NCI-H2196 (cell line): Measurements from ENCODE around the gene CD244.

Source experiments
- DNase-seq: peaks from one replicate; lab custom pipeline; 2025; ENCODE audit not compliant: unreplicated experiment; lab: John Stamatoyannopoulos, UW

The CD244 gene

DNA sequence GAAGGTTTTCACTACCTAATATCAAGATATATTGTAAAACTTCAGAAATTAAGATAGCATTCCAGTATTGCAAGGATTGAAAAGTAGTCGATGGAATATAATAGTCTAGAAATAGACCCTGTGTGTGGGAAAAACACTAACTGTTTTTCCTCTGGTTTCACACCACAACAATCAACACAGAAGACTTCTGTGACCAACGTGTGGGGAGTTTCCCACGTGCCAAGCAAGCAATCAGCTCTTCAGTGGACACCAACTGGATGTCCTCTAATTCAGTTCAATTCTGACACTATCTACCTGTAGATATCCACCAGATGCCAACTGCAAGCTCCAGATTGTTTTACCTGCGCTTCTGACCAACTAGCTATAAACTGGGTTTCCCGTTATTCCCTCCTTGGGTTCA is 12.1 kb downstream of the CD244 start:
- DNase-seq: no peak

GRCh38 chr1:160846281-160846680 is 16.4 kb downstream of the CD244 start:
- DNase-seq: no peak

GRCh38 chr1:160844447-160845232 is 18.0 kb downstream of the CD244 start:
- DNase-seq: no peak

GRCh38 chr1:160841079-160841478 is 21.6 kb downstream of the CD244 start:
- no peak for DNase-seq

GRCh38 chr1:160839746-160840145 is 22.9 kb downstream of the CD244 start:
- no peak for DNase-seq

DNA sequence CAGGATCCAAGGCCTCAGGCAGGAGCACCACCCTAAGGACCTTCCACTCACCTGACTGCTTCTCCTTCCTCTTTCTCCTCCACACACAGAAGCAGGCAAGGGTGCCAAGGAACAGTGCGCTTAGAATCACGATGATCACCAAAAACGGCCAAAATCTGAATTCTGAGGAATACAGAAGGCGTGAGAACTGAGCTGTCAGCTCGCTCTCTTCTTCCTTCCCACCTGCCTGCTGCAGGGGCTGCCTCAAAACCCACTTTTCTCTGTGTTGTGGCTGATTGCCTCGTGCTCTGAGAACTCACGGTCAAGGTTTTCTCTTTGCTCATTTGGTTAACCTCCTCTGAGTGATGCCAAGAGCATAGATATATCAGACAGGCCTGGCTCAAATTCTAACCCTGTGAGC is 23.8 kb downstream of the CD244 start:
- no peak for DNase-seq

- no peak for DNase-seq
Measured at GRCh38 chr1:160837558-160838205, 25.0 kb downstream of the CD244 start.

GRCh38 chr1:160836981-160837557 is 25.6 kb downstream of the CD244 start:
- DNase-seq: no peak

DNA sequence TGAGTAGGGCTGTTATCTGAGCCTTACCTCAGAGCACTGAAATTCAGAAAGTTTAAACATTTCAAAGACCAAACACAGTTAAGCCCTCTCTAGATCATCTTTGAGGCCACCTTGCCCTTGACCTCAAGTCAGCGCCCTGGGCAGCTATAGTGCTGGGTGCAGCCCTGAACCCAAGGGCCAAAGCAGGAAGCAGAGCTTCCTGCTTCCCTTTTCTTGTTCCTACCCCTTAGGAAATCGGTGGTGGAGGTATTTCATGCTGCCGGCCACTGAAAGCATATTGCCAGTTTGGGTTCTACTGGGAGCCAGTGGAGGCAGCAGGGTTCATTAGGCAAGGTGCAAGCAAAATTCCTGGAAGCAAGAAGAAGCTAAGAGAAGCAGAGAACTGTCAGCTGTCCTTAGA is 26.1 kb downstream of the CD244 start:
- no peak for DNase-seq

DNA sequence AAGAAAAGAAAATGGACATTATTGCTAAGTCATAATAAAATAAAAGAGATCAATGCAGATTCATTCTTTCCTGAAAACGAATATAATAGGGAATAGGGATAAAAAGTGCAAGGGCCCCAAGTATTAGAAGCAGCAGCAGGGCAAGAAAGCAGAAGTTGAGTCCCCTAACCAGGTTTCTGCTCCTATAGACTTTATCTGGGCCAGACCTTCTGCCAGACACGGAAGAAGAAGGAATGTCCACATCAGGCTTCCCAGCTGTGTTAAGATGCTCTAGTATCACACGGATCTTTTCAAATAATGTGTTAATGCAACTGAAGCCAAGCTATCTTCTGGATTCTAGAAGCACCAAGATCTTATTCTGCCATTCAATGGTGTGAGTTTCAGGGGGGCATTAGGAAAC is 26.9 kb downstream of the CD244 start:
- DNase-seq: no peak

DNA sequence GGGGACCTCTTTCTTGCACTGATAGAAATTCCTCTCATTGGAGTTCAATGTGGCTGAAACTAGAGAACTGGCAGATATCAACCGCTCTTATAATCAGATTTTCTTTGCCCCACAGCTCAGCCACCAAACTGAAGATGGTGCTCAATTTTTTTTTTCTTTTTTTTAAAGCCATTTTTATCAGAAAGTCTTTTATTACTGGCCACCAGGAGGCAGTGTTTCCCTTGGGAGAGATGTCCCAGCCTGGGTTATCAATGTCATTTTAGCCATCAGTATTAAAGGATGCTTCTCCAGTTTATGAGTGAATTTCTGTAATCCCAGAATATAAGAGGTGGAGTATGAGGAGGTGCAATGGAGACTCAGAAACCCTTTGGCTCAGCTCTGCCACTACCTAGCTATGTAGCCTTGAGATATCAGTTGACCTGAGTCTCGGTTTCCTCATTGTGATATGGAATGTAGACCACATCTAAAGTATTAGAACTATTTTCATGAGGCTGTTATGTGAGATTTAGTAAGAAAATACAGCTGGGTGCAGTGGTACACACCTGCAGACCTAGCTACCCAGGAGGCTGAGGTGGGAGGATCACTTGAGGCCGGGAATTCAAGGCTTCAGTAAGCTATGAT is 27.6 kb downstream of the CD244 start:
- peak; percentile 46 for DNase-seq

GRCh38 chr1:160830321-160831153 is 32.1 kb downstream of the CD244 start:
- DNase-seq: peak; percentile 24

DNA sequence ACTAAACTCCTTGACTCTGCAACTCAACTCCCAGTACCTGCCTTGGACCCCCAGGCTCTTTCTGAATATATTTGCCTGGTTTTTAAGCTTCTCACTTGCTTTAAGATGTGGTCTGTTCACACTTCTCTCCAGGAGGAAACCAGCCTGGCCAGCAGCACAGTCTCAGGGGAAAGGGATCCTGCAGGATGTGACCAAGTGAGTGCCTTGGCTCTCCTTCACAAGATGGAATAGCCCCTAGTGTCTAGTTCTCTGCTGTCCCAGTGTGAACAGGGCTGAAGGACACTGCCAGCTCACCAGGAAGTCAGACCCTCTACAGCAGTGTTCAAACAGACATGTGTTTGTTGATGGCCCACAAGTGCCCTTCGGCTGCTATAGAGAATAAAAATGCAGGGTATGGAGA is 32.9 kb downstream of the CD244 start:
- DNase-seq: no peak

DNA sequence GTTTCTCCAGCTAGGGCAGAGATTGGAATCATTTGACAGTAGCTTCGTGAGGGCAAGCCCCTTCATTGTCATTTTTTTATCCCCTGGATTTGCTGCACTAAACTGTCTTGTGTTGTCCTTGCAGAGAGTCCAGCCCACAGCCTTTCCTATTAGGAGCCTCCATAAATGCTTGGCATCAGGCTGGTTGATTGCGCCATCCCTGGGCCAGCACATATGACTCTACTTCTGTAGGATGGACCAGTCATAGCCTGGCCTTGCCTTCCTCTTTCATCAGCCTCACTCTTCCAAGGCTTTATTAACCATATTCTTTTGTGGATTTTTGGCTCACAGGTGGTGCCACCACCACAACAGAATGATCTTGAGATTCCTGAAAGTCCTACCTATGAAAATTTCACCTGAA is 35.3 kb downstream of the CD244 start:
- DNase-seq: no peak

DNA sequence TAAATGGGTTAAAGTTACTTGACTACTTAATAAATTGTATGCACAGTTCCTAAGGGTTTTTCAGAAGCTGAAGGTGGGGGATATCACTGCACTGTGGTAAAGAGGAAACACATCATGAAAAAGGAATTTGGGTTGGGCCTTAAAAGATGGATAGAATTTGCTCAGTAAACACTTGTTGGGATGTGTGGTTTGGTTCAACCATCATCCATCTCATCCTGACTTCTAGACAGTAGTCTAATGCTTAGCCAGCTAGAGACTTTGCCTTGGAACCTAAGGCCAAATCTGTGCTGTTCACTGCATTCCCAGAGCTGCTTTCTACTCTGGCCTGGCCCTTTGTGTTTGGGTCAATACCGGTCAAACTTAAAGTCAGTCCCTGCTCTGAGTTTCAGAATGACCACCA is 36.1 kb downstream of the CD244 start:
- no peak for DNase-seq

GRCh38 chr1:160823296-160823695 is 39.4 kb downstream of the CD244 start:
- no peak for DNase-seq

DNA sequence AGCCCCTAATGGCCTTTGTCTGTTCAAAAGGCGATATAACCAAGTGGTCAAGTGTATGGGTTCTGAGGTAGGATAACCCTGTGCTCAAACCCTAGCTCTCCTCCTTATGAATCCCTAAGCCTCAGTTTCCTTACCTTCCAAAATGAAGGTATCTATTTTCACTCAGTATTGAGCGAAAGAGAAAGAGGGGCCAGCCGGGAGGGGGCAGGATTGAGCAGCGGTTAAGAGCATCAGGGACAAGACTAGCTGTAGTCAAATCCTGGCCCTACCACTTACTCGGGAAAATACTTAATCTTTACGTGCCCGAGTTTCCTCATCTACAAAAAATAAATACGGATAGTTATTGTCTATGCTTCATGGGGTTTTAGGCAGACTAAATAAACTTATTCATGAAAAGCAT is 41.1 kb downstream of the CD244 start:
- no peak for DNase-seq

DNA sequence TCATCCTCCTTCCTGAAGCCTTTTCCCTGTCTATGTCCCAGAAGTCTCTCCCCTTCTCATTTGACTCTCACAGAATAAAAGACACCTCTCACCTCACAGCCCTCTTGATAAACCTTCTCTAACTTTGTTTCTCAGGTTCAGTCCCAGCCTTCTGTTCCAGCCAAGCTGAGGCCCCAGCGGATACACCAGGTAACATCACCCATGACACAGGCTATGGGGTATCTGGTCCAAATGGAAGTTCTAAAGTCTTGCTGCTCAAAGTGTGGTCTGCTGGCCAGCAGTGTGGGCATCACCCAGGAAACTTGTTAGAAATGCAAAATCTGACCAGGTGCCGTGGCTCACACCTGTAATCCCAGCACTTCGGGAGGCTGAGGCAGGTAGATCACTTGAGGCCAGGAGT is 43.5 kb downstream of the CD244 start:
- DNase-seq: no peak

GRCh38 chr1:160818207-160818937 is 44.3 kb downstream of the CD244 start:
- no peak for DNase-seq

DNA sequence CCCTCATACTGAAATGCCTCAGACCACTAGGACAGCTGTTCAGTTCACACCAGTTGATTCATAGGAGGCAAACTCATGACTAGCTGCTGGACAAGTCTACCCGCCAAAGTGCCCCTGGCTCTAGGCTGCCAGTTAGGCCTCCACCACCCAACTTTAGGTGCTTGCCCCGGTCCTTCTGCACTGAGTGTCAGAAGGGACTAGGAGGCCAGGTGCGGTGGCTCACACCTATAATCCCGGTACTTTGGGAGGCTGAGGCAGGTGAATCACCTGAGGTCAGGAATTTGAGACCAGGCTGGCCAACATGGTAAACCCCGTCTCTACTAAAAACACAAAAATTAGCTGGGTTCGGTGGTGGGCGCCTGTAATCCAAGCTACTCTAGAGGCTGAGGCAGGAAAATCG is 47.8 kb downstream of the CD244 start:
- DNase-seq: no peak
